COLO668 (cell line): Measurements from ENCODE around the gene SP1.
"Not testable (repeated sequence)": the region's sequence is repeated elsewhere in the genome, so short reads cannot be mapped to it uniquely, and the experiment has no call there.

Experiments
- DNase-seq: peaks from one replicate; lab custom pipeline; 2025; ENCODE audit not compliant: unreplicated experiment; lab: John Stamatoyannopoulos, UW

The SP1 gene

GRCh38 chr12:53444593-53445325 is 64.8 kb downstream of the SP1 start:
- DNase-seq = not testable (repeated sequence)

DNA sequence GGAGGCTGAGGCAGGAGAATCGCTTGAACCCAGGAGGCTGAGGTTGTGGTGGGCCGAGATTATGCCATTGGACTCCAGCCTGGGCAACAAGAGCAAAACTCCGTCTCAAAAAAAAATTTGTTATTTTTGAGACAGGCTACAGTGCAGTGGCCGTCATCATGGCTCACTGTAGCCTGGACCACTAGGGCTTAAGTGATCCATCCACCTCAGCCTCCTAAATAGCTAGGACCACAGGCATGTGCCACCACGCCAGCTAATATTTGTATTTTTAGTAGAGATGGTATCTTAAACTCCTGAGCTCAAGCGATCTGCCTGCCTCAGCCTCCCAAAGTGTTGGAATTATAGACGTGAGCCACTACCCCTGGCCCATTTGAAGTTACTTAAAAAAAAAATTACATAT is 71.0 kb downstream of the SP1 start:
- no peak for DNase-seq

- peak; percentile 95 for DNase-seq
Measured at GRCh38 chr12:53451661-53452158, 71.7 kb downstream of the SP1 start, which contains the start of gene PCBP2. Gene PCBP2, plus strand, starts transcription at chr12:53452102. Its CDS starts 2,699 bp downstream, at chr12:53454801.

- peak; percentile 77 for DNase-seq
Measured at GRCh38 chr12:53452159-53453077, 72.4 kb downstream of the SP1 start.

- no peak for DNase-seq
Measured at GRCh38 chr12:53453953-53454640, 74.1 kb downstream of the SP1 start.

- no peak for DNase-seq
Measured at GRCh38 chr12:53454707-53455106, 74.7 kb downstream of the SP1 start.

GRCh38 chr12:53456654-53457366 is 76.8 kb downstream of the SP1 start:
- DNase-seq = no peak

- DNase-seq = no peak
Measured at GRCh38 chr12:53459097-53459496, 79.1 kb downstream of the SP1 start.

DNA sequence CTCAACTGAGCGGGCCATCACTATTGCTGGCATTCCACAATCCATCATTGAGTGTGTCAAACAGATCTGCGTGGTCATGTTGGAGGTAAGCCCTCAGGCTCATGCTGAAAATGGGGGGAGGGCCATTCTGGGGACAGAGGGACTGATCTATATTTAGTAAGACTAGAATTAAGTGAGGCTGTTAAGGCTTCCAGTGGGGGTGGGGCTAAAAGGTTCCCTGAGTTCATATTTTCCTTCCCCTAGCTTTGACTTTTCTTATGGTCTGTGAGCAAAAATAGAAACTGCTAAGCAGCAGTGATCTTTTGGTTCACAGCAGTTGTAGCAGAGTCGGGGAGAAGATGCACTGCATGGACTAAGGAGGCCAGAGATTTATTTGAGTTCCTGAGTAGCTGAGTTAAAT is 81.1 kb downstream of the SP1 start:
- DNase-seq = no peak

GRCh38 chr12:53461591-53461990 is 81.6 kb downstream of the SP1 start:
- DNase-seq = no peak

DNA sequence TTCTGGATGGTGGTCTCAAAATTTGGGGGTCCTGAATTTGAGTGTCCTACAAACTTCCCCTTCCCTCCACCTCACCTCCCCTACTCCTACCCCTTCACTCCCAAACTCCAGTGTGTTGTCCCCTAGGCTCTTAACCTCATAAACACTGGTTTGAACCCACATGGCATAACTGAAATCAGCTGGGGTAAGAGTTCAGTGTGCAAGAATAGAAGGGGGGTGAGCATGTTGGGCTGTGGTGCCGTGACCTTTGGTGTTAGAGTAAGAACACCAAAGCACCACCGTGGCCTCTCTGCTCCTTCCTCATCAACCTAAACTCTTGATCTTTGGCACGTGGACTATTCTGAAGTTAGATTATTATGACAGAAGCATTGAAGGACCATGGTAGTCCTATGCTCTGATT is 83.0 kb downstream of the SP1 start:
- DNase-seq = no peak

DNA sequence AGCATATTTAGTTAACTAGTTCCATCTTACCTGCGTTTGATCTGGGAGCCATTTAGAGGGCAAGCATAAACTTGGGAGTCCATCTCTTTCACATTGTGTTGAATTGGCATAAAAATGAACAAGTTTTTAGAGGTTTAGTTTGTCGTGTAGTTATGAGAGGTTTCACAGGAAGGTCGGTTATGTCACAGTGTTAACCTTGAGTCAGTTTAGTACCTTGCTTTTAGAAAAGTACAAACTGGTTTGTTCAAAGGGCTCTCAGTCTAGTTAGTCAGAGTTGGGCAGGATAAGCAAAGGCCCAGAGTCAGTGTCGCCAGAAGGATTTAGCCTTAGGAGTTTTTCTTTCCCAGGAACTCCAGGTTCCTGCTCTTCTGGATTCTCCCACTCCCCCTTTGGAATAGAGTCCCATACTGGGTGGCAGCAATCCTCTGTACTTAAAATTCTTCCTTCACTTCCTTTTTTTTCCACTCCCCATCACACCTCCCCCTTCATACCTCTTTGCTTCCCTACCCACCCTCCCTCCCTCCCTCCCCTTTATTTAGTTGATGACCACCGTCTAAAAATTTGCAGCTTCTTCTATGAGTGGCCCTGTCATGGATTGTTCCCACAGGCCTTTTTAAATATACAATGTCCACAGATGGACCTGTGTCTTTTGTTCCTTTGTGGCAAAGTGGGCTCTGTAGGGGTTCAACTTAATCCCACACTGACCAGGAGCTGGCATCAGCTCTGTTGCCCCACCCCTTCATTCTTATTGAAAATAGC is 84.0 kb downstream of the SP1 start:
- no peak for DNase-seq

DNA sequence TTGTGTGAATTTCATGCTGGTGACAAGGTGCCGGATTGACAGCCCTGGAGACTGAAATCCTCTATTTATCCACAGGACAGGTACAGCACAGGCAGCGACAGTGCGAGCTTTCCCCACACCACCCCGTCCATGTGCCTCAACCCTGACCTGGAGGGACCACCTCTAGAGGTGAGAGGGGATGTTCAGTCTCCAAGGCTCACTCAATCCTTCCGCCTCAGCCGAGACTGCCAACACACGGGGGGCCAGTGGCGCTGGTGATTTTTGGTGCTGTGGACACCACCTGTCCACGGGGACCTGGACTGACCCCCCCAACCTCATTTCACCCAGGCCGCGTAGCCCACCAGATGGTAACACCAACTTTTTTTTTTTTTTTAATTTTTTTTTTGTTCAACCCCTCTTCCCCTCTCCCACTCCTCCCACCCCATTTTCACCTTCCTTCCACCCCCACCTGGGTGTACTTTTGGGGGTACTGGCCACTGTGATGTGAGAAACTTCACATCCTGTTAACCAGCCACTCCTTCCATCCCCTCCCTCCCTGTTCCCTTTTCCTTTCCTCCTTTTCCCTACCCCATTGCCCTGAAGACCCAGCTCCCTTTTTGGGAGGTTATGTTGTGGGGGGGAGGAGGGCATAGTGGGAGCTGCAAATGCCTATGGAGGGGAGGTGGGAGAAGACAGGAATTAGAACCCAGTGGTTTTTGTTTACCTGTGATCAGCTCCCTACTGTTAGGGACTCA is 84.9 kb downstream of the SP1 start:
- DNase-seq = no peak

DNA sequence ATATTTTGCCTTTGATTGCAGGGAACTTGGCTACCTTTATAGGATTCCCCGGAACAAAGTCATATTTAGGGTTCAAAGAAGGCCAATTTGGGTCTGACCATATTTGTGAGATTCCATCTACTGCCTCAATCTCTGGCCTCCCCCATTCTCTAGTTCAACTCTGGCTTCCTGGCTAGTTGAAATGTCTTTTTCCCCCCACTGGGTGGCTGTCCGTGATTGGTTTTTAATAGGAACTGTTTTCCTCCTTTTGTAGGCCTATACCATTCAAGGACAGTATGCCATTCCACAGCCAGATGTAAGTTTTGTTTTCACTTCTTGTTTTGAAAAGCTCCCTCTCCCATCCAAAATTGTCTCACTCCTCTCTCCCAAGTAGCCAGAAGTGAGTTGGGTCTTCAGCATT is 85.7 kb downstream of the SP1 start:
- no peak for DNase-seq
